Gastrocnemius medialis (tissue), 4 donors: Measurements from ENCODE around the gene TNNT3. TPM values are rescaled to one million over a fixed set of nuclear protein-coding genes. Genes with fewer than 3 reads are reported as not detected.

Experiments used
- ATAC-seq, 2 donors: fragments of 150-250 bp; one replicate each; pipeline ENCODE4 v1.9.1; 2016
- DNase-seq, 2 donors: peaks; one replicate each; pipeline ENCODE4 v3.0.0-alpha.2; 2019
- H3K27ac ChIP-seq, 4 donors: fragments of 200-600 bp; sonication (generic); 1 replicate in 1 of 4; 2 replicates in 3 of 4; pipeline ENCODE4 v1.5.1; 2016 to 2018; ENCODE audit warnings: mild to moderate bottlenecking in 2 of 4, moderate library complexity in 1 of 4
- H3K27me3 ChIP-seq, 3 donors: fragments of 200-600 bp; sonication (generic) in 2 of 3; 1 replicate in 1 of 3; 2 replicates in 2 of 3; pipeline versions ENCODE4 v1.5.1 to v1.6.0; 2016 to 2019; ENCODE audit warnings: mild to moderate bottlenecking in 1 of 3, moderate library complexity in 1 of 3
- H3K36me3 ChIP-seq, 2 donors: fragments of 200-600 bp; sonication (generic) in 1 of 2; one replicate each; pipeline ENCODE4 v1.5.1; 2017 to 2018
- H3K4me1 ChIP-seq, 2 donors: fragments of 200-600 bp; sonication (generic) in 1 of 2; one replicate each; pipeline ENCODE4 v1.5.1; 2016 to 2017; ENCODE audit warnings: mild to moderate bottlenecking in 2 of 2
- H3K4me3 ChIP-seq, 4 donors: fragments of 200-600 bp; sonication (generic) in 3 of 4; 1 replicate in 1 of 4; 2 replicates in 3 of 4; pipeline ENCODE4 v1.5.1; 2016 to 2019; ENCODE audit warnings: mild to moderate bottlenecking in 2 of 4
- H3K9me3 ChIP-seq, 3 donors: fragments of 200-600 bp; sonication (generic) in 2 of 3; 1 replicate in 1 of 3; 2 replicates in 2 of 3; pipeline ENCODE4 v1.5.1; 2016 to 2019
- CTCF ChIP-seq, 5 experiments: fragments of 450-650 bp in 3 of 5; fragments of 200-600 bp in 2 of 5; sonication (generic) in 2 of 5; IDR thresholded peaks in 4 of 5; conservative IDR thresholded peaks in 1 of 5; 1 replicate in 4 of 5; 2 replicates in 1 of 5; pipeline ENCODE4 v1.5.1; 2016 to 2019; ENCODE audit warnings: antibody characterized with exemption in 5 of 5, mild to moderate bottlenecking in 3 of 5, moderate library complexity in 3 of 5
- POLR2A ChIP-seq, 2 donors: fragments of 450-650 bp; IDR thresholded peaks; one replicate each; pipeline ENCODE4 v1.6.1; 2017; ENCODE audit warnings: antibody characterized with exemption in 2 of 2, mild to moderate bottlenecking in 2 of 2, moderate library complexity in 2 of 2
- in situ Hi-C, 4 donors: fragments of 200-750 bp; cut with MboI; loops; one replicate each; pipeline versions ENCODE4 v1.15.0 to v1.8.0; 2017; ENCODE audit warnings: low sequenced_read_pairs in 4 of 4
- intact Hi-C: fragments of 100-400 bp; cut with DNase I; formaldehyde crosslinking; loops from one replicate; pipeline ENCODE4 v1.15.1; 2023; ENCODE audit warnings: low total_unique reads
- total RNA-seq, 4 donors: library from RNA; depleted of rRNA; stranded (reverse); fragments of >200 nt; gene quantifications; one replicate each; pipeline versions ENCODE4 v1.1.0 to v1.2.3, GENCODE V29; 2016

Gene TNNT3
- total RNA-seq, 4 donors from 2014 or later: 1,260 to 3,441 (median 1,835) TPM

GRCh38 chr11:1917523-1918435 is 1.7 kb upstream of the TNNT3 start:
- intact Hi-C loops: loop anchor here (2.0 kb wide), 2 partner anchors 35 to 79 kb away; partner anchors contain the start of gene TNNI2
- peak overlapping the region; percentile 88 to 99 (median 93) for H3K27ac ChIP-seq
- in situ Hi-C loops: no loop called here
- H3K36me3 ChIP-seq: no peaks in the 10 kb centered on the region
- DNase-seq: peak in 1 of 2 donors; percentile 77
- H3K4me1 ChIP-seq: peaks cover 55 to 66% of the 10 kb centered on the region in 2 donors
- H3K27me3 ChIP-seq: no peaks in the 10 kb centered on the region
- peak in 1 of 2 donors; percentile 28 for ATAC-seq
- H3K9me3 ChIP-seq: no peaks in the 10 kb centered on the region
- peak overlapping the region in 3 of 4 donors; percentile 16 to 26 (median 20) for H3K4me3 ChIP-seq
- TF ChIP-seq CTCF (IDR thresholded peaks at IDR 0.05 in 4 of 5, conservative IDR thresholded peaks at IDR 0.05 in 1 of 5) (peak; percentile 77 to 96 (median 91)), POLR2A (IDR thresholded peaks at IDR 0.05) (no peak)

- peak overlapping the region in 2 of 4 donors; percentile 21 to 56 for H3K4me3 ChIP-seq
Observed at GRCh38 chr11:1918436-1919315, 827 bp upstream of the TNNT3 start.

GRCh38 chr11:1920128-1920908 is 815 bp downstream of the TNNT3 start:
- H3K4me1 ChIP-seq: peaks cover 58 to 79% of the 10 kb centered on the region in 2 donors
- intact Hi-C loops: no loop called here
- TF ChIP-seq CTCF (IDR thresholded peaks at IDR 0.05 in 4 of 5, conservative IDR thresholded peaks at IDR 0.05 in 1 of 5): no peak
- TF ChIP-seq POLR2A (IDR thresholded peaks at IDR 0.05): no peak
- H3K9me3 ChIP-seq: no peaks in the 10 kb centered on the region
- no peaks in the 10 kb centered on the region for H3K36me3 ChIP-seq
- peak overlapping the region in 3 of 4 donors; percentile 42 to 56 (median 53) for H3K4me3 ChIP-seq
- H3K27me3 ChIP-seq: no peaks in the 10 kb centered on the region
- ATAC-seq (peak; percentile 10 to 12), DNase-seq (no peak)
- in situ Hi-C loops: no loop called here
- H3K27ac ChIP-seq: peak overlapping the region; percentile 88 to 99 (median 93)

More at GRCh38 chr11:1918436-1919315, 827 bp upstream of the TNNT3 start:
- H3K27ac ChIP-seq: peak overlapping the region; percentile 88 to 99 (median 93)
- H3K27me3 ChIP-seq: no peaks in the 10 kb centered on the region
- H3K4me1 ChIP-seq: peaks cover 58 to 71% of the 10 kb centered on the region in 2 donors
- in situ Hi-C loops: no loop called here
- TF ChIP-seq POLR2A (IDR thresholded peaks at IDR 0.05): no peak
- TF ChIP-seq CTCF (IDR thresholded peaks at IDR 0.05 in 4 of 5, conservative IDR thresholded peaks at IDR 0.05 in 1 of 5): peak in 1 of 5 experiments; percentile 12
- intact Hi-C loops: loop anchor here (2.0 kb wide), 1 partner anchor 80 kb away; the partner anchor contains the start of gene TNNI2
- DNase-seq (no peak), ATAC-seq (no peak)
- H3K36me3 ChIP-seq: no peaks in the 10 kb centered on the region
- no peaks in the 10 kb centered on the region for H3K9me3 ChIP-seq
